Gastroesophageal sphincter (tissue), 3 donors: Measurements from ENCODE around the gene LAMA2.

Experiments used
- CTCF ChIP-seq, 4 experiments: fragments of 200-600 bp in 2 of 4; fragments of 450-650 bp in 2 of 4; sonication (generic) in 1 of 4; IDR thresholded peaks; one replicate each; pipeline ENCODE4 v1.5.1; 2017 to 2019; ENCODE audit warnings: antibody characterized with exemption in 4 of 4, mild to moderate bottlenecking in 2 of 4, moderate library complexity in 2 of 4
- POLR2A ChIP-seq, 2 donors: fragments of 450-650 bp; IDR thresholded peaks; one replicate each; pipeline ENCODE4 v1.6.1; 2017; ENCODE audit warnings: antibody characterized with exemption in 2 of 2, mild to moderate bottlenecking in 2 of 2, moderate library complexity in 1 of 2

DNA sequence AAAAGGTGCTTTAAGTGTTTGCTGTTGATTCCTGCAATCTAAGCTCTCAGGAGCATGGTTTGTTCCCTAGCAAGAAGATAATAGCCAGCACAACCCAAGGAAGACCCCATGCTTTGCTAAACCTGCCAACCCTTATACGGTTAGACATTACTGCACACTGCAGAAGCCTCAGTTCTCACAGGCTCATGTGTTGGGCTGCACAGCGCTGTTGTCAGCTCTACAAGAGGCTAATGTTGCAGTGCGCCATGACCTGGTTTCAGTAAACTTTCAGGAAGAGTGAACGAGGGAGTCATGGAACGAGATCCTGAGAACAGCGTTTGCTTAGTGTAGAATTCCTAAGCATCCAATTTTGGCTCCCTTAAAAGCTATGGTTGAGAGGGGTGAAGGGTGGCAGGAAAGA is 608.5 kb downstream of the LAMA2 start:
- TF ChIP-seq CTCF (IDR thresholded peaks at IDR 0.05) (no peak), POLR2A (IDR thresholded peaks at IDR 0.05) (no peak)
